WTC11 (cell line): Measurements from ENCODE around the gene SLC2A9. TPM values are rescaled to one million over a fixed set of nuclear protein-coding genes. Genes with fewer than 3 reads are reported as not detected.

Experiments
- ATAC-seq: fragments of 200-7000 bp; cut with Tn5 transposase; 2 replicates; pipeline ENCODE4 v1.10.0; 2021; ENCODE audit warnings: mild to moderate bottlenecking, moderate library complexity
- CTCF ChIA-PET: fragments of 300-600 bp; sonication (Branson Sonifier 250); formaldehyde crosslinking; loops from one replicate; lab custom pipeline; 2021; ENCODE audit warnings: antibody characterized with exemption; lab: Charles Lee
- POLR2A ChIA-PET: fragments of 350-600 bp; sonication (Branson Sonifier 250); formaldehyde crosslinking; loops from one replicate; lab custom pipeline; 2021; ENCODE audit warnings: antibody characterized with exemption; lab: Charles Lee
- DNase-seq: peaks from one replicate; pipeline ENCODE4 v3.0.0; 2021; ENCODE audit warnings: low spot score
- H3K27ac Mint-ChIP-seq: 2 replicates; pipeline ENCODE4 v1.8.0; 2021; ENCODE audit warnings: mixed read lengths
- H3K27me3 Mint-ChIP-seq: 2 replicates; pipeline ENCODE4 v1.8.0; 2021; ENCODE audit warnings: low read depth, mild to moderate bottlenecking, moderate library complexity, mixed read lengths
- H3K36me3 Mint-ChIP-seq: 2 replicates; pipeline ENCODE4 v1.8.0; 2021; ENCODE audit warnings: mixed read lengths
- H3K4me1 Mint-ChIP-seq: 2 replicates; pipeline ENCODE4 v1.8.0; 2022; ENCODE audit warnings: mixed read lengths
- H3K4me3 Mint-ChIP-seq: 2 replicates; pipeline ENCODE4 v1.8.0; 2021; ENCODE audit warnings: mild to moderate bottlenecking, moderate library complexity, mixed read lengths
- H3K9me3 Mint-ChIP-seq: 2 replicates; pipeline ENCODE4 v1.8.0; 2021; ENCODE audit warnings: mixed read lengths
- AFF4 ChIP-seq: sonication (generic); formaldehyde crosslinking; IDR thresholded peaks from 2 replicates; pipeline ENCODE4 v1.8.1; 2023; ENCODE audit warnings: mild to moderate bottlenecking, missing genetic modification reagents, borderline replicate concordance
- CREM ChIP-seq: sonication (generic); formaldehyde crosslinking; IDR thresholded peaks from 2 replicates; pipeline ENCODE4 v1.8.1; 2022; ENCODE audit warnings: mild to moderate bottlenecking, missing genetic modification reagents, moderate library complexity
- FOXJ3 ChIP-seq: sonication (generic); formaldehyde crosslinking; IDR thresholded peaks from 2 replicates; pipeline ENCODE4 v1.9.0; 2021; ENCODE audit warnings: missing genetic modification reagents, mild to moderate bottlenecking, borderline replicate concordance
- HMGA2 ChIP-seq: fragments of 250-450 bp; sonication (Bioruptor Pico); IDR thresholded peaks from 2 replicates; pipeline ENCODE4 v1.4.0; 2021; ENCODE audit warnings: mild to moderate bottlenecking, moderate library complexity
- JAZF1 ChIP-seq: fragments of 250-450 bp; sonication (Bioruptor Pico); IDR thresholded peaks from 2 replicates; pipeline ENCODE4 v1.9.0; 2021; ENCODE audit warnings: moderate library complexity, mild to moderate bottlenecking, inconsistent platforms
- NFYB ChIP-seq: sonication (generic); formaldehyde crosslinking; conservative IDR thresholded peaks from 2 replicates; pipeline ENCODE4 v1.8.0; 2022; ENCODE audit warnings: low read depth, missing genetic modification reagents
- NR1H2 ChIP-seq: sonication (generic); formaldehyde crosslinking; IDR thresholded peaks from 2 replicates; pipeline ENCODE4 v1.9.0; 2021; ENCODE audit warnings: mild to moderate bottlenecking, moderate library complexity, missing genetic modification reagents
- NR2C2 ChIP-seq: sonication (generic); formaldehyde crosslinking; IDR thresholded peaks from 2 replicates; pipeline ENCODE4 v1.8.0; 2022; ENCODE audit warnings: mild to moderate bottlenecking, missing genetic modification reagents
- OVOL2 ChIP-seq: fragments of 250-450 bp; sonication (Bioruptor Pico); IDR thresholded peaks from 2 replicates; pipeline ENCODE4 v1.9.0; 2021; ENCODE audit warnings: mild to moderate bottlenecking, borderline replicate concordance
- PRRX2 ChIP-seq: fragments of 250-450 bp; sonication (Bioruptor Pico); IDR thresholded peaks from 2 replicates; pipeline ENCODE4 v1.8.0; 2021; ENCODE audit warnings: mild to moderate bottlenecking
- RORB ChIP-seq: fragments of 250-450 bp; sonication (Bioruptor Pico); IDR thresholded peaks from 2 replicates; pipeline ENCODE4 v1.9.0; 2021; ENCODE audit warnings: mild to moderate bottlenecking
- SMAD4 ChIP-seq: sonication (generic); formaldehyde crosslinking; IDR thresholded peaks from 2 replicates; pipeline ENCODE4 v1.8.0; 2022; ENCODE audit warnings: mild to moderate bottlenecking, missing genetic modification reagents
- SOX15 ChIP-seq: fragments of 250-450 bp; sonication (Bioruptor Pico); IDR thresholded peaks from 2 replicates; pipeline ENCODE4 v1.9.0; 2021; ENCODE audit warnings: mild to moderate bottlenecking
- STAT6 ChIP-seq: sonication (generic); formaldehyde crosslinking; conservative IDR thresholded peaks from 2 replicates; pipeline ENCODE4 v1.8.1; 2023; ENCODE audit warnings: mild to moderate bottlenecking, low read depth, missing genetic modification reagents, moderate library complexity
- ZNF423 ChIP-seq: fragments of 250-450 bp; sonication (Bioruptor Pico); IDR thresholded peaks from 2 replicates; pipeline ENCODE4 v2.1.2; 2022; ENCODE audit warnings: mild to moderate bottlenecking, moderate library complexity
- total RNA-seq: library from RNA; stranded (reverse); gene quantifications from 3 replicates; pipeline ENCODE4 v1.2.3, GENCODE V29; 2021
- TF ChIP-seq, protein P1 (sequence below): sonication (generic); formaldehyde crosslinking; IDR thresholded peaks from 2 replicates; pipeline ENCODE4 v1.8.1; 2022; ENCODE audit warnings: missing genetic modification reagents, borderline replicate concordance
- TF ChIP-seq, protein P2 (sequence below): fragments of 250-450 bp; sonication (Bioruptor Pico); IDR thresholded peaks from 2 replicates; pipeline ENCODE4 v1.9.0; 2021; ENCODE audit warnings: moderate library complexity, mild to moderate bottlenecking, inconsistent platforms, borderline replicate concordance
- TF ChIP-seq, protein P3 (sequence below): fragments of 250-450 bp; sonication (Bioruptor Pico); IDR thresholded peaks from 2 replicates; pipeline ENCODE4 v1.9.0; 2021; ENCODE audit warnings: mild to moderate bottlenecking
- TF ChIP-seq, protein P4 (sequence below): fragments of 250-450 bp; sonication (Bioruptor Pico); IDR thresholded peaks from 2 replicates; pipeline ENCODE4 v1.9.0; 2021; ENCODE audit warnings: mild to moderate bottlenecking

SLC2A9 gene
- total RNA-seq, 1 experiment from 2014 or later = not detected

DNA sequence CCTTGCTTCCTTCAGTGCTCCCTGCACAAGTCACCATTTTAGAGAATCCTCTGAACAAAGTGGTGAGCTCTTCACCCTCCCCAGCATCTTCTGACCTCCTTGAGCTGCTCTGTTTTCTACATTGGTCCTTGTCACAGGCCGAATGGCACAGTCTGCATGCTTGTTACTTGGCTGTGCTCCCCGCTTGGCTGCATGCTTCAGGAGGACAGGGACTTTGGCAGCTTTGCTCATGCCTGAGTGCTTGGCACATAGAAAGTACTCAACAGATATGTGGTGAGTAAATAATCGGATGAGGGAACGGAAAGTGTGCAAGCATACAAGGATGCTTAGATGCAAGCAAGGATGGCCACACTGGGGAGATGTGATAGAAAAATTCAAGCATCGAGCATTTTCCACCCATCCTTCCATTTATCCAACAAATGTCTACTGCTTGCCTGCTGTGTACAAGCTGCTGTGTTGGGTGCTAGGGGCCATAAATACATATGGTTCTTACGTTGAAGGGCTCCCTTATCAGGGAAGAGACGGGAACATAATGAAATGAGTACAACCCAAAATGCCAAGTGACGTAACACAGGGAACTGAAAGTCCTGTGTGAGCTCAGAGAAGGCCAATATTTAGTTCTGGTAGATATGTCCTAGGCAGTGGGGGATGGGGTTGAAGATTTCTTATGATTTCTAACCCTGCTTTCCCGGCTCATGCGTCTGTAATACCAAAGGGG lies 31.2 kb downstream of the SLC2A9 start:
- H3K36me3 Mint-ChIP-seq = no peaks in the 10 kb centered on the region
- ATAC-seq (no peak), DNase-seq (no peak)
- no peak for TF ChIP-seq SOX15
- no peak for TF ChIP-seq STAT6 (CRISPR knock-in tag)
- no peak for TF ChIP-seq NR2C2 (CRISPR knock-in tag)
- no peak for TF ChIP-seq PRRX2 (CRISPR knock-in tag)
- TF ChIP-seq NFYB = no peak
- TF ChIP-seq, protein P1, sequence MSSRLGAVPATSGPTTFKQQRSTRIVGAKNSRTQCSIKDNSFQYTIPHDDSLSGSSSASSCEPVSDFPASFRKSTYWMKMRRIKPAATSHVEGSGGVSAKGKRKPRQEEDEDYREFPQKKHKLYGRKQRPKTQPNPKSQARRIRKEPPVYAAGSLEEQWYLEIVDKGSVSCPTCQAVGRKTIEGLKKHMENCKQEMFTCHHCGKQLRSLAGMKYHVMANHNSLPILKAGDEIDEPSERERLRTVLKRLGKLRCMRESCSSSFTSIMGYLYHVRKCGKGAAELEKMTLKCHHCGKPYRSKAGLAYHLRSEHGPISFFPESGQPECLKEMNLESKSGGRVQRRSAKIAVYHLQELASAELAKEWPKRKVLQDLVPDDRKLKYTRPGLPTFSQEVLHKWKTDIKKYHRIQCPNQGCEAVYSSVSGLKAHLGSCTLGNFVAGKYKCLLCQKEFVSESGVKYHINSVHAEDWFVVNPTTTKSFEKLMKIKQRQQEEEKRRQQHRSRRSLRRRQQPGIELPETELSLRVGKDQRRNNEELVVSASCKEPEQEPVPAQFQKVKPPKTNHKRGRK (CRISPR knock-in tag) = no peak
- TF ChIP-seq NR1H2 (CRISPR knock-in tag) = no peak
- TF ChIP-seq, protein P2, sequence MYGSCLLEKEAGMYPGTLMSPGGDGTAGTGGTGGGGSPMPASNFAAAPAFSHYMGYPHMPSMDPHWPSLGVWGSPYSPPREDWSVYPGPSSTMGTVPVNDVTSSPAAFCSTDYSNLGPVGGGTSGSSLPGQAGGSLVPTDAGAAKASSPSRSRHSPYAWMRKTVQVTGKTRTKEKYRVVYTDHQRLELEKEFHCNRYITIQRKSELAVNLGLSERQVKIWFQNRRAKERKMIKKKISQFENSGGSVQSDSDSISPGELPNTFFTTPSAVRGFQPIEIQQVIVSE = no peak
- no peak for TF ChIP-seq JAZF1 (CRISPR knock-in tag)
- TF ChIP-seq, protein P3, sequence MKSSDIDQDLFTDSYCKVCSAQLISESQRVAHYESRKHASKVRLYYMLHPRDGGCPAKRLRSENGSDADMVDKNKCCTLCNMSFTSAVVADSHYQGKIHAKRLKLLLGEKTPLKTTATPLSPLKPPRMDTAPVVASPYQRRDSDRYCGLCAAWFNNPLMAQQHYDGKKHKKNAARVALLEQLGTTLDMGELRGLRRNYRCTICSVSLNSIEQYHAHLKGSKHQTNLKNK (CRISPR knock-in tag) = no peak
- no peak for TF ChIP-seq HMGA2 (CRISPR knock-in tag)
- TF ChIP-seq CREM (CRISPR knock-in tag) = no peak
- TF ChIP-seq, protein P4, sequence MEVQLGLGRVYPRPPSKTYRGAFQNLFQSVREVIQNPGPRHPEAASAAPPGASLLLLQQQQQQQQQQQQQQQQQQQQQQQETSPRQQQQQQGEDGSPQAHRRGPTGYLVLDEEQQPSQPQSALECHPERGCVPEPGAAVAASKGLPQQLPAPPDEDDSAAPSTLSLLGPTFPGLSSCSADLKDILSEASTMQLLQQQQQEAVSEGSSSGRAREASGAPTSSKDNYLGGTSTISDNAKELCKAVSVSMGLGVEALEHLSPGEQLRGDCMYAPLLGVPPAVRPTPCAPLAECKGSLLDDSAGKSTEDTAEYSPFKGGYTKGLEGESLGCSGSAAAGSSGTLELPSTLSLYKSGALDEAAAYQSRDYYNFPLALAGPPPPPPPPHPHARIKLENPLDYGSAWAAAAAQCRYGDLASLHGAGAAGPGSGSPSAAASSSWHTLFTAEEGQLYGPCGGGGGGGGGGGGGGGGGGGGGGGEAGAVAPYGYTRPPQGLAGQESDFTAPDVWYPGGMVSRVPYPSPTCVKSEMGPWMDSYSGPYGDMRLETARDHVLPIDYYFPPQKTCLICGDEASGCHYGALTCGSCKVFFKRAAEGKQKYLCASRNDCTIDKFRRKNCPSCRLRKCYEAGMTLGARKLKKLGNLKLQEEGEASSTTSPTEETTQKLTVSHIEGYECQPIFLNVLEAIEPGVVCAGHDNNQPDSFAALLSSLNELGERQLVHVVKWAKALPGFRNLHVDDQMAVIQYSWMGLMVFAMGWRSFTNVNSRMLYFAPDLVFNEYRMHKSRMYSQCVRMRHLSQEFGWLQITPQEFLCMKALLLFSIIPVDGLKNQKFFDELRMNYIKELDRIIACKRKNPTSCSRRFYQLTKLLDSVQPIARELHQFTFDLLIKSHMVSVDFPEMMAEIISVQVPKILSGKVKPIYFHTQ (CRISPR knock-in tag) = no peak
- TF ChIP-seq OVOL2 (CRISPR knock-in tag) = no peak
- no peak for TF ChIP-seq FOXJ3 (CRISPR knock-in tag)
- no peak for TF ChIP-seq AFF4 (CRISPR knock-in tag)
- TF ChIP-seq RORB (CRISPR knock-in tag) = no peak
- TF ChIP-seq SMAD4 = no peak
- TF ChIP-seq ZNF423 (CRISPR knock-in tag) = no peak
- peaks cover 19% of the 10 kb centered on the region for H3K9me3 Mint-ChIP-seq
- H3K4me3 Mint-ChIP-seq = no peak overlapping the region
- POLR2A ChIA-PET = no interaction called here
- CTCF ChIA-PET = interaction anchor here (0.5 to 1.2 kb wide), 5 partner anchors 11 to 188 kb away, joined by 3 read pairs; no protein-coding TSS in a partner anchor
- no peak overlapping the region for H3K27ac Mint-ChIP-seq
- H3K27me3 Mint-ChIP-seq = peaks cover 9% of the 10 kb centered on the region
- H3K4me1 Mint-ChIP-seq = no peaks in the 10 kb centered on the region
